Adrenal gland (tissue), 12 donors: ENCODE data around the gene ZNRF3. TPM values are rescaled to one million over a fixed set of nuclear protein-coding genes. Genes with fewer than 3 reads are reported as not detected.
A peak's percentile ranks its signal among the peaks of the same experiment; 100 is the strongest.

ENCODE experiments used
- DNase-seq, 7 donors: peaks; one replicate each; pipeline ENCODE4 v3.0.0-alpha.2; 2019 to 2020
- H3K27ac ChIP-seq, 5 donors: fragments of 200-600 bp; sonication (generic) in 4 of 5; 1 replicate in 3 of 5; 2 replicates in 2 of 5; pipeline versions ENCODE4 v1.5.1 to v1.8.0; 2016 to 2020; ENCODE audit warnings: mild to moderate bottlenecking in 1 of 5
- H3K27me3 ChIP-seq: fragments of 200-600 bp; 2 replicates; pipeline ENCODE4 v1.8.0; 2021
- H3K36me3 ChIP-seq, 2 donors: fragments of 200-600 bp; replicated peaks in 1 of 2; 1 replicate in 1 of 2; 2 replicates in 1 of 2; pipeline versions ENCODE4 v1.5.1 to v1.8.0; 2018 to 2022
- H3K4me1 ChIP-seq, 2 donors: fragments of 200-600 bp; replicated peaks in 1 of 2; 1 replicate in 1 of 2; 2 replicates in 1 of 2; pipeline versions ENCODE4 v1.5.1 to v1.8.0; 2018 to 2021
- H3K4me3 ChIP-seq, 4 donors: fragments of 200-600 bp; sonication (generic) in 3 of 4; one replicate each; pipeline ENCODE4 v1.5.1; 2016 to 2018
- H3K9me3 ChIP-seq, 3 donors: fragments of 200-600 bp; sonication (generic) in 1 of 3; replicated peaks in 1 of 3; 1 replicate in 2 of 3; 2 replicates in 1 of 3; pipeline versions ENCODE4 v1.5.1 to v1.8.0; 2016 to 2021
- POLR2A ChIP-seq, 2 donors: fragments of 450-650 bp; IDR thresholded peaks; one replicate each; pipeline ENCODE4 v1.6.1; 2017; ENCODE audit warnings: antibody characterized with exemption in 2 of 2, mild to moderate bottlenecking in 2 of 2, moderate library complexity in 1 of 2
- WGBS, 4 donors: extraction: QIAGEN DNeasy Blood & Tissue Kit in 2 of 4; methylation state at CpG; one replicate each; pipeline versions ENCODE4 v1.1.5 to v1.1.7; 2013 to 2017; 5-methylcytosine and 5-hydroxymethylcytosine counted together
- intact Hi-C, 2 donors: fragments of 100-400 bp; cut with DNase I; formaldehyde crosslinking; loops; one replicate each; pipeline versions ENCODE4 v1.14.1 to v1.15.0; 2022 to 2023
- polyA plus RNA-seq, 3 donors: library from polyadenylated mRNA; stranded (reverse); fragments of 200-250 nt in 2 of 3; fragments of 350-450 nt in 1 of 3; fragmentation: Illumina TruSeq in 1 of 3; extraction: RNeasy Lipid Tissue Mini Kit (QIAGEN cat#74804) in 1 of 3; gene quantifications; one replicate each; pipeline ENCODE4 v1.2.3, GENCODE V29; 2013 to 2014
- total RNA-seq, 9 donors: library from RNA; depleted of rRNA in 4 of 9; stranded (reverse); fragments of >200 nt in 4 of 9; fragments of 120-200 nt in 1 of 9; fragmentation: NEBNext Ultra II Directional in 1 of 9; extraction: Animal tissue kit (Norgen Biotek cat#: 25700) in 1 of 9; gene quantifications; one replicate each; pipeline versions ENCODE4 v1.1.0 to v1.2.4, GENCODE V29; 2013 to 2023
- TF ChIP-seq, protein P1 (sequence below), 6 experiments: fragments of 450-650 bp in 4 of 6; fragments of 200-600 bp in 2 of 6; sonication (generic) in 1 of 6; IDR thresholded peaks; 1 replicate in 5 of 6; 2 replicates in 1 of 6; pipeline versions ENCODE4 v1.5.1 to v1.8.0; 2016 to 2021; ENCODE audit warnings: antibody characterized with exemption in 6 of 6, mild to moderate bottlenecking in 2 of 6, moderate library complexity in 1 of 6
- donor health status: healthy with polysubstance abuse.
- donor health status: Bipolar disorder and iron deficiency.
- donor health status: DM: yes; HTN: yes; CAD: no.
- donor health status: DM: no; HTN: no; CAD: no.
- donor health status: DM: no; HTN: no; CAD: no.
- donor health status: DM: yes; HTN: yes; CAD: no.

The ZNRF3 gene
- total and polyA plus RNA-seq, 12 donors = 3.1 to 40.9 (median 17.0) TPM

DNA sequence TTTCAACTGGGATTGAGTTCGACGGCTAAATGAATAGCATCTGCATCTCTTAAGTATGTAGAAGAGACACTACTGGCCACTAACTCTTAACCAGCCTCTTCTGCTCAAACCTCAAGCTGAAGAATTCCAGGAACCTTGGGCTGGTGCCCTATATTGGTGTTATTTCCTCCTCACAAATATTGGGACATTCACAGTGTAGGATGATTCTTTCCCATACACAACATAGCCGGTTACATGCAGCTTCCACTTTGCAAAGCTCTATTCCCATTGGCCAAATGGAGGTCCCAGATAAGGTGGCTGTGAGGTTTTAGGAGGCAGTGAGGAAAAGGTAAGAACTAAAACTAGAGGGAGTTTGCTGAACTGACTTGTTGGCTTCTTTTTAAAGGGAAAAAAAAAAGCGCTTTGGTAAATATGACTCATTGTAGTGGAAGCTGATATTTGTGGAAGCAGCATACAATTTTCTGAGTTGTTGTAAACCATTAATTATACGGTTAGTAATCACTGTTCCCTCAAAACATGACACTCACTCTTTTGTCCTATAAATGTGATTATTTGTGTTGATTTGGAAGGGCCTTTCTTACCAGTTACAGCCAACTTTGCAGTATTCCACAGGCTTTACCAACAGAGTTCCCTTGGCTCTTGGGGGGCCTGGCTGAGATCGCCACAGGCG is 160.7 kb downstream of the ZNRF3 start:
- no peaks in the 10 kb centered on the region for H3K27me3 ChIP-seq
- intact Hi-C loops = loop anchor here in 1 of 2 donors (5.0 kb wide), 1 partner anchor 192 kb away; no protein-coding TSS in a partner anchor
- no peak overlapping the region for H3K4me3 ChIP-seq
- 61 to 71% (median 66%) methylated on average over 7 of the region's 7 CpGs for WGBS, 4 donors
- H3K36me3 ChIP-seq = peaks cover 0 to 30% of the 10 kb centered on the region in 2 donors
- TF ChIP-seq, protein P1, sequence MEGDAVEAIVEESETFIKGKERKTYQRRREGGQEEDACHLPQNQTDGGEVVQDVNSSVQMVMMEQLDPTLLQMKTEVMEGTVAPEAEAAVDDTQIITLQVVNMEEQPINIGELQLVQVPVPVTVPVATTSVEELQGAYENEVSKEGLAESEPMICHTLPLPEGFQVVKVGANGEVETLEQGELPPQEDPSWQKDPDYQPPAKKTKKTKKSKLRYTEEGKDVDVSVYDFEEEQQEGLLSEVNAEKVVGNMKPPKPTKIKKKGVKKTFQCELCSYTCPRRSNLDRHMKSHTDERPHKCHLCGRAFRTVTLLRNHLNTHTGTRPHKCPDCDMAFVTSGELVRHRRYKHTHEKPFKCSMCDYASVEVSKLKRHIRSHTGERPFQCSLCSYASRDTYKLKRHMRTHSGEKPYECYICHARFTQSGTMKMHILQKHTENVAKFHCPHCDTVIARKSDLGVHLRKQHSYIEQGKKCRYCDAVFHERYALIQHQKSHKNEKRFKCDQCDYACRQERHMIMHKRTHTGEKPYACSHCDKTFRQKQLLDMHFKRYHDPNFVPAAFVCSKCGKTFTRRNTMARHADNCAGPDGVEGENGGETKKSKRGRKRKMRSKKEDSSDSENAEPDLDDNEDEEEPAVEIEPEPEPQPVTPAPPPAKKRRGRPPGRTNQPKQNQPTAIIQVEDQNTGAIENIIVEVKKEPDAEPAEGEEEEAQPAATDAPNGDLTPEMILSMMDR (IDR thresholded peaks at IDR 0.05) = peak in 3 of 6 experiments; percentile 23 to 33 (median 27)
- no peak for TF ChIP-seq POLR2A (IDR thresholded peaks at IDR 0.05)
- DNase-seq = no peak
- peaks cover 22 to 43% of the 10 kb centered on the region in 2 donors for H3K4me1 ChIP-seq
- H3K27ac ChIP-seq = peak overlapping the region; percentile 62 to 91 (median 82)
- H3K9me3 ChIP-seq = no peaks in the 10 kb centered on the region

DNA sequence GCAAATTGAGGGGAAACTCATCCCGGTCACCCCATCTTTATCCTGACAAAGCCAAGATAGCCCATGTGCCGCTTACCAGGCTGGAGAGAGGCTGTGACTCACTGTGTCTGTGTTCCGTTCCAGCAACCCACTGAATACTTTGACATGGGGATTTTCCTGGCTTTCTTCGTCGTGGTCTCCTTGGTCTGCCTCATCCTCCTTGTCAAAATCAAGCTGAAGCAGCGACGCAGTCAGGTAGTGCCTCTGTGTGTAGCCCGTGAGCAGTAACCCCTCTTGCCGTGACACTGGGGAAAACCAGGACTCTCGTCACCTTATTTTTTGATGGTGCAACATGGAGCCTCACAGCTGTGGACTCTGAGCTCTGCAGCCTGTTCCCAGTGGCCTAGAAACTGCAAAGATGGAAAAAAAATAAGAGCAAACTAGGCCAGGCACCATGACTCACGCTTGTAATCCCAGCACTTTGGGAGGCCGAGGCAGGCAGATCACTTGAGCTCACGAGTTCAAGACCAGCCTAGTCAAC is 161.3 kb downstream of the ZNRF3 start:
- intact Hi-C loops = loop anchor here in 1 of 2 donors (5.0 kb wide), 1 partner anchor 192 kb away; no protein-coding TSS in a partner anchor
- TF ChIP-seq, protein P1 (IDR thresholded peaks at IDR 0.05) = no peak
- peak in 1 of 2 donors; percentile 47 for TF ChIP-seq POLR2A (IDR thresholded peaks at IDR 0.05)
- Histone ChIP-seq H3K27ac (peak overlapping the region; percentile 62 to 91 (median 82)), H3K27me3 (no peaks in the 10 kb centered on the region), H3K4me1 (peaks cover 19 to 38% of the 10 kb centered on the region in 2 donors), H3K9me3 (no peaks in the 10 kb centered on the region), H3K4me3 (no peak overlapping the region), H3K36me3 (peaks cover 0 to 36% of the 10 kb centered on the region in 2 donors)
- 37 to 49% (median 44%) methylated on average over 10 to 13 of the region's 13 CpGs for WGBS, 4 donors
- DNase-seq = peak in 6 of 7 donors; percentile 69 to 76 (median 72)

DNA sequence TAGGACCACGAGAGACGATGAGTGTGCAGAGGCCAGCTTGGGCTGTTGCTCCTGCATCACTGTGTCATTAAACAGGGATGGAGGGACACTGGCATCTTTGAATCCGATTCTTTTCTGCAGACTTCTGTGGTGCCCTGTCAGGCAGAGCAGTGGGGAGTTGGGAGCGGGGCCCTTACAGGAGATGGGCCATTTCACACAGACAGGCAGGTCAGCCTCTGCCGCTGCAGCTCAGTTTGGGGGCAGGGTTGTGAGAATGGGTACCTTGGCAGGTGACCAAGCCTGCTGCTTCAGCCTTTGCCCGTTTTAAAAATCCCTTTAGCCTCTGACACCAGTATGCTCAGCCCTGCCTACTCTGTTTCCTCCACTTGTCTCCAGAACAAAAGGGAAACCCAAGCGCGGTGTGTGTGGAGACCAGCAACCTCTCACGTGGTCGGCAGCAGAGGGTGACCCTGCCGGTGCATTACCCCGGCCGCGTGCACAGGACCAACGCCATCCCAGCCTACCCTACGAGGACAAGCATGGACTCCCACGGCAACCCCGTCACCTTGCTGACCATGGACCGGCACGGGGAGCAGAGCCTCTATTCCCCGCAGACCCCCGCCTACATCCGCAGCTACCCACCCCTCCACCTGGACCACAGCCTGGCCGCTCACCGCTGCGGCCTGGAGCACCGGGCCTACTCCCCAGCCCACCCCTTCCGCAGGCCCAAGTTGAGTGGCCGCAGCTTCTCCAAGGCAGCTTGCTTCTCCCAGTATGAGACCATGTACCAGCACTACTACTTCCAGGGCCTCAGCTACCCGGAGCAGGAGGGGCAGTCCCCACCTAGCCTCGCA is 165.7 kb downstream of the ZNRF3 start:
- intact Hi-C loops = no loop called here
- Histone ChIP-seq H3K27me3 (no peaks in the 10 kb centered on the region), H3K36me3 (peaks cover 0 to 46% of the 10 kb centered on the region in 2 donors), H3K9me3 (no peaks in the 10 kb centered on the region), H3K4me1 (peaks cover 8 to 11% of the 10 kb centered on the region in 2 donors), H3K27ac (no peak overlapping the region), H3K4me3 (no peak overlapping the region)
- WGBS, 4 donors = 92 to 96% (median 93%) methylated on average over 24 to 31 of the region's 31 CpGs
- no peak for TF ChIP-seq POLR2A (IDR thresholded peaks at IDR 0.05)
- DNase-seq = no peak

DNA sequence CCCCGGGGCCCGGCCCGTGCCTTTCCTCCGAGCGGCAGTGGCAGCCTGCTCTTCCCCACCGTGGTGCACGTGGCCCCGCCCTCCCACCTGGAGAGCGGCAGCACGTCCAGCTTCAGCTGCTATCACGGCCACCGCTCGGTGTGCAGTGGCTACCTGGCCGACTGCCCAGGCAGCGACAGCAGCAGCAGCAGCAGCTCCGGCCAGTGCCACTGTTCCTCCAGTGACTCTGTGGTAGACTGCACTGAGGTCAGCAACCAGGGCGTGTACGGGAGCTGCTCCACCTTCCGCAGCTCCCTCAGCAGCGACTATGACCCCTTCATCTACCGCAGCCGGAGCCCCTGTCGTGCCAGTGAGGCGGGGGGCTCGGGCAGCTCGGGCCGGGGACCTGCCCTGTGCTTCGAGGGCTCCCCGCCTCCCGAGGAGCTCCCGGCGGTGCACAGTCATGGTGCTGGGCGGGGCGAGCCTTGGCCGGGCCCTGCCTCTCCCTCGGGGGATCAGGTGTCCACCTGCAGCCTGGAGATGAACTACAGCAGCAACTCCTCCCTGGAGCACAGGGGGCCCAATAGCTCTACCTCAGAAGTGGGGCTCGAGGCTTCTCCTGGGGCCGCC is 166.4 kb downstream of the ZNRF3 start:
- H3K36me3 ChIP-seq = peaks cover 0 to 46% of the 10 kb centered on the region in 2 donors
- intact Hi-C loops = no loop called here
- 85 to 89% (median 88%) methylated on average over 25 to 38 of the region's 38 CpGs; no CpG with 5 or more reads in 1 of the 4 donors for WGBS, 4 donors

More for the DNA sequence above, 166.4 kb downstream of the ZNRF3 start:
- no peaks in the 10 kb centered on the region for H3K27me3 ChIP-seq
- no peak for DNase-seq
- peaks cover under 1 to 4% of the 10 kb centered on the region in 2 donors for H3K4me1 ChIP-seq
- H3K27ac ChIP-seq = no peak overlapping the region
- TF ChIP-seq, protein P1 (IDR thresholded peaks at IDR 0.05) = no peak
- TF ChIP-seq POLR2A (IDR thresholded peaks at IDR 0.05) = no peak
- H3K4me3 ChIP-seq = no peak overlapping the region
- no peaks in the 10 kb centered on the region for H3K9me3 ChIP-seq
